Smooth muscle cell (in vitro differentiated cells): ENCODE results near the gene CD151. TPM values are rescaled to one million over a fixed set of nuclear protein-coding genes. Genes with fewer than 3 reads are reported as not detected.

ENCODE experiments used
- DNase-seq: peaks from one replicate; lab custom pipeline; 2025; ENCODE audit not compliant: unreplicated experiment; lab: John Stamatoyannopoulos, UW
- H2AFZ ChIP-seq: fragments of 200-600 bp; sonication (generic); 2 replicates; pipeline ENCODE4 v1.6.0; 2016; ENCODE audit warnings: antibody characterized with exemption, low read depth, mild to moderate bottlenecking
- H3F3A ChIP-seq: fragments of 200-600 bp; sonication (generic); 2 replicates; pipeline ENCODE4 v1.6.0; 2017; ENCODE audit warnings: antibody characterized with exemption, low read depth
- H3K27ac ChIP-seq: fragments of 200-600 bp; sonication (generic); 2 replicates; pipeline ENCODE4 v1.5.1; 2016; ENCODE audit warnings: low read depth, mild to moderate bottlenecking
- H3K27me3 ChIP-seq: fragments of 200-600 bp; sonication (generic); 2 replicates; pipeline ENCODE4 v1.6.1; 2016; ENCODE audit warnings: low read depth, mild to moderate bottlenecking
- H3K36me3 ChIP-seq: fragments of 200-600 bp; sonication (generic); 2 replicates; pipeline ENCODE4 v1.5.1; 2016; ENCODE audit warnings: low read depth
- H3K4me1 ChIP-seq: fragments of 200-600 bp; sonication (generic); 2 replicates; pipeline ENCODE4 v1.5.1; 2016; ENCODE audit warnings: low read depth
- H3K4me2 ChIP-seq: fragments of 200-600 bp; sonication (generic); 2 replicates; pipeline ENCODE4 v1.6.0; 2016; ENCODE audit warnings: mild to moderate bottlenecking
- H3K4me3 ChIP-seq: fragments of 200-600 bp; sonication (generic); 2 replicates; pipeline ENCODE4 v1.5.1; 2016; ENCODE audit warnings: mild to moderate bottlenecking
- H3K79me2 ChIP-seq: fragments of 200-600 bp; sonication (generic); 2 replicates; pipeline ENCODE4 v1.6.0; 2016; ENCODE audit warnings: low read depth, mild to moderate bottlenecking
- H3K9ac ChIP-seq: fragments of 200-600 bp; sonication (generic); 2 replicates; pipeline ENCODE4 v1.6.0; 2016; ENCODE audit warnings: low read depth
- H3K9me3 ChIP-seq: fragments of 200-600 bp; sonication (generic); replicated peaks from 2 replicates; pipeline ENCODE4 v1.5.1; 2016; ENCODE audit warnings: low read depth
- H4K20me1 ChIP-seq: fragments of 200-600 bp; sonication (generic); 2 replicates; pipeline ENCODE4 v1.6.0; 2016; ENCODE audit warnings: low read depth
- WGBS: methylation state at CpG from one replicate; pipeline ENCODE4 v1.1.7; 2016; ENCODE audit warnings: low lambda C conversion rate; 5-methylcytosine and 5-hydroxymethylcytosine counted together
- polyA plus RNA-seq: library from polyadenylated mRNA; unstranded; fragments of >200 nt; fragmentation: Nextera tagmentation; extraction: Ambion mirVana; gene quantifications from 2 replicates; pipeline ENCODE4 v1.2.1, GENCODE V29; 2016
- total RNA-seq: library from RNA; depleted of rRNA; stranded (reverse); fragments of >200 nt; gene quantifications from 2 replicates; pipeline ENCODE4 v1.2.3, GENCODE V29; 2014
- TF ChIP-seq, protein P1 (sequence below): fragments of 200-600 bp; sonication (generic); IDR thresholded peaks from 2 replicates; pipeline ENCODE4 v1.5.1; 2017; ENCODE audit warnings: borderline replicate concordance, mild to moderate bottlenecking, antibody characterized with exemption; ENCODE audit not compliant: insufficient read depth, poor library complexity, severe bottlenecking

Gene CD151
- total and polyA plus RNA-seq, 2 experiments from 2014 or later: 256 to 391 TPM

GRCh38 chr11:810040-810567, 22.6 kb upstream of the CD151 start:
- no peaks in the 10 kb centered on the region for H3K9me3 ChIP-seq
- no peaks in the 10 kb centered on the region for H3K36me3 ChIP-seq
- H3K79me2 ChIP-seq: peaks cover 38% of the 10 kb centered on the region
- no peak for DNase-seq
- H3K27ac ChIP-seq: peak overlapping the region; percentile 98
- H3K27me3 ChIP-seq: no peaks in the 10 kb centered on the region
- H3K9ac ChIP-seq: peak overlapping the region; percentile 98
- H4K20me1 ChIP-seq: peaks cover 35% of the 10 kb centered on the region
- TF ChIP-seq, protein P1, sequence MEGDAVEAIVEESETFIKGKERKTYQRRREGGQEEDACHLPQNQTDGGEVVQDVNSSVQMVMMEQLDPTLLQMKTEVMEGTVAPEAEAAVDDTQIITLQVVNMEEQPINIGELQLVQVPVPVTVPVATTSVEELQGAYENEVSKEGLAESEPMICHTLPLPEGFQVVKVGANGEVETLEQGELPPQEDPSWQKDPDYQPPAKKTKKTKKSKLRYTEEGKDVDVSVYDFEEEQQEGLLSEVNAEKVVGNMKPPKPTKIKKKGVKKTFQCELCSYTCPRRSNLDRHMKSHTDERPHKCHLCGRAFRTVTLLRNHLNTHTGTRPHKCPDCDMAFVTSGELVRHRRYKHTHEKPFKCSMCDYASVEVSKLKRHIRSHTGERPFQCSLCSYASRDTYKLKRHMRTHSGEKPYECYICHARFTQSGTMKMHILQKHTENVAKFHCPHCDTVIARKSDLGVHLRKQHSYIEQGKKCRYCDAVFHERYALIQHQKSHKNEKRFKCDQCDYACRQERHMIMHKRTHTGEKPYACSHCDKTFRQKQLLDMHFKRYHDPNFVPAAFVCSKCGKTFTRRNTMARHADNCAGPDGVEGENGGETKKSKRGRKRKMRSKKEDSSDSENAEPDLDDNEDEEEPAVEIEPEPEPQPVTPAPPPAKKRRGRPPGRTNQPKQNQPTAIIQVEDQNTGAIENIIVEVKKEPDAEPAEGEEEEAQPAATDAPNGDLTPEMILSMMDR: no peak
- H3K4me2 ChIP-seq: peak overlapping the region; percentile 99
- H3K4me1 ChIP-seq: peaks cover 15% of the 10 kb centered on the region
- peak overlapping the region; percentile 95 for H3K4me3 ChIP-seq
- under 1% methylated on average over 41 of the region's 55 CpGs for WGBS
- no peak overlapping the region for H2AFZ ChIP-seq
- peaks cover 11% of the 10 kb centered on the region for H3F3A ChIP-seq

GRCh38 chr11:811446-812245, 21.1 kb upstream of the CD151 start:
- no peak for DNase-seq
- Histone ChIP-seq H3K4me3 (no peak overlapping the region), H3K9me3 (no peaks in the 10 kb centered on the region), H3K4me2 (peak overlapping the region; percentile 99), H3K27ac (peak overlapping the region; percentile 98), H3K4me1 (peaks cover 15% of the 10 kb centered on the region), H4K20me1 (peaks cover 35% of the 10 kb centered on the region), H3K9ac (peak overlapping the region; percentile 98), H3F3A (peaks cover 11% of the 10 kb centered on the region), H3K79me2 (peaks cover 38% of the 10 kb centered on the region), H3K36me3 (no peaks in the 10 kb centered on the region), H2AFZ (no peak overlapping the region), H3K27me3 (no peaks in the 10 kb centered on the region)
- 84% methylated on average over 14 of the region's 14 CpGs for WGBS
- TF ChIP-seq, protein P1: no peak

DNA sequence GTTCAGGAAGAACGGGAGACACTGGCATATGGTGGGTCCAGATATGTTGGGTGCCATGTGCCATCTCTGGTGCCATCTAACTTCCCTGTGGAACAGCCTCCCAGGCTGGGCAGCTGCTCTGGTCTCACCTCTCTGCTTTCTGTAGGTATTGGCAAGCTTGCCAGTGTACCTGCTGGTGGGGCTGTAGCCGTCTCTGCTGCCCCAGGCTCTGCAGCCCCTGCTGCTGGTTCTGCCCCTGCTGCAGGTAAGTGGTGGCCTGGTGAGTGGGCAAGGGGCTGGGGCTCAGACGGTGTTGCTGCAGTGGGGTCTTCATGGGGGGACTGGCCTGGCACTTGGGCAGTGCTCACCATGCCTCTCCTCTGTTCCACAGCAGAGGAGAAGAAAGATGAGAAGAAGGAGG, 20.4 kb upstream of the CD151 start:
- no peak for DNase-seq
- H3K27ac ChIP-seq: no peak overlapping the region
- H3K9me3 ChIP-seq: no peaks in the 10 kb centered on the region
- TF ChIP-seq, protein P1: no peak
- no peak overlapping the region for H2AFZ ChIP-seq
- H4K20me1 ChIP-seq: peaks cover 35% of the 10 kb centered on the region
- H3K4me2 ChIP-seq: no peak overlapping the region
- peaks cover 15% of the 10 kb centered on the region for H3K4me1 ChIP-seq
- H3K36me3 ChIP-seq: no peaks in the 10 kb centered on the region
- H3K79me2 ChIP-seq: peaks cover 38% of the 10 kb centered on the region
- peaks cover 11% of the 10 kb centered on the region for H3F3A ChIP-seq
- no peak overlapping the region for H3K9ac ChIP-seq
- no peaks in the 10 kb centered on the region for H3K27me3 ChIP-seq
- H3K4me3 ChIP-seq: no peak overlapping the region
- 95% methylated on average over 3 of the region's 3 CpGs for WGBS
